Measurements from ENCODE around the gene TGIF2.
"Not testable (repeated sequence)": the region's sequence is repeated elsewhere in the genome, so short reads cannot be mapped to it uniquely, and the experiment has no call there.

TGIF2 gene

DNA sequence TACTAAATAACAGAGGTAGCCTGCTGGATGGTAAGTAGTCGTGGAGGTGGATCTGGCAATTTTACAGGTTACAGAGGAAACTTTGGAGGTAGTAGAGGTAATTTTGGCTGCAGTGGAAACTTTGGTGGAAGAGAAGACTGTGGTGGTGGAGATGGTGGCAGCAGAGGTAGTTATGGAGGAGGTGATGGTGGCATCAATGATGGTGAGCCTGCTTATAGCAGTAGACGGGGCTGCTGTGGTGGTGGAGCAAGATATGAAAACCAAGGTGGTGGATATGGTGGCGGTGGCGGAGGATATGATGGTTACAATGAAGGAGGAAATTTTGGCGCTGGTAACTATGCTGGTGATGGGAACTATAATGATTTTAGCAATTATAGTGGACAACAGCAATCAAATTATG, 47.5 kb downstream of the TGIF2 start:
- no peak for DNase-seq

GRCh38 chr20:36623444-36623843, 50.0 kb downstream of the TGIF2 start:
- DNase-seq, result no peak

DNA sequence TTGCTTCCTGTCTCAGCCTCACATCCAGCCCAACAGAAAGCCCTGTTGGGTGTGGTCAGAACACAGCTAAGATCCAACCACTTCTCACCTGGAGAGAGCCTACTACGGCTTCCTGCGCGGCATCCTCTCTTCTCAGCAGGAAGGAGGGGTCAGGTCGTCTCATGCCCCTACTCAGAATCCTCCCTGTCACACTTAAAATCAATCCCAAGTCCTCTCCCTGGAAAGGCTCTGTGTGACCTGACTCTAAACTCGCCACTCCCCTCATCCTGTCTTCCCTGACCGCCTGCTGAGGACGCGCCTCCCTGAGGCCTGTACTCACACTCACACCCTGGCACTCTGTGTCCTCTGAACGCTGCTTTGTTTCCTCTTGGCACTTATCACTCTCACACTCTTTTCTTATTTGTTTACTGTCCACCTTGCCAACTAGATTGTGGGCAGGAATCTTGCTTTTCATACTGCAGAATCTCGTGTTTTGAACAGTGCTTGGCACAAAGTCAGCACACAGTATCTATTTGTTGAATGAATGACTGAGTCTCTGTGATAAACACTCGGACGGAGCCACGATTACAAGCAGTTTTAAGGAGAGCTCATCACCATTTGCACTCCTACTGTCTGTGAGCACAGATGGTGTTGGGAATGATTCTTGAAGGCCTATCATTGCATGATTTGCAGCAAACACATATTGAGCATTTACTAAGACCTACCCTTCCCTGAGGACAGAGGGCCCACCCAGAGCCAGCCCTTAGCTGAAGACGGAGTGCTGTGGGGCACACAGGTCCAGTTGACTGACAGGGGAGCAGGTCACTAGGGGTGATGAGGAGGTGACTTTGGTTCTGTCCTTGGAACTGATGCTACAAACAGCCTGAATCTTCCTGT, 50.9 kb downstream of the TGIF2 start:
- DNase-seq, result no peak

DNA sequence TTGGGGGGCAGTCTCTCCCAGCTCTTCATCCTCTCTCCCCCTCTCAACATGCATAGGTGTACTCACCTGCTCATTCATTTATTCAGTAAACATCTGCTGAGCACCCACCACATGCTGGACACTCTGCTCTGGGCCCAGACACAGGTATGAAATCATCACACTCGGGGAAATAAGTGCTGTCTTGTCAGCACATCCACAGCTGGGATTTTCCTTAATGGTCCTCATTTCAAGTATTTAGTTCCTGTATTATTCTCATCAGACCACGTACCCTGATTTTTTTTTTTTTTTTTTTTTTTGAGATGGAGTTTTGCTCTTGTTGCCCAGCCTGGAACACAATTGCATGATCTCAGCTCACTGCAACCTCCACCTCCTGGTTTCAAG, 51.5 kb downstream of the TGIF2 start:
- DNase-seq, result no peak

- DNase-seq, result no peak
These were observed 54.7 kb downstream of the TGIF2 start for GRCh38 chr20:36628076-36628475.

DNA sequence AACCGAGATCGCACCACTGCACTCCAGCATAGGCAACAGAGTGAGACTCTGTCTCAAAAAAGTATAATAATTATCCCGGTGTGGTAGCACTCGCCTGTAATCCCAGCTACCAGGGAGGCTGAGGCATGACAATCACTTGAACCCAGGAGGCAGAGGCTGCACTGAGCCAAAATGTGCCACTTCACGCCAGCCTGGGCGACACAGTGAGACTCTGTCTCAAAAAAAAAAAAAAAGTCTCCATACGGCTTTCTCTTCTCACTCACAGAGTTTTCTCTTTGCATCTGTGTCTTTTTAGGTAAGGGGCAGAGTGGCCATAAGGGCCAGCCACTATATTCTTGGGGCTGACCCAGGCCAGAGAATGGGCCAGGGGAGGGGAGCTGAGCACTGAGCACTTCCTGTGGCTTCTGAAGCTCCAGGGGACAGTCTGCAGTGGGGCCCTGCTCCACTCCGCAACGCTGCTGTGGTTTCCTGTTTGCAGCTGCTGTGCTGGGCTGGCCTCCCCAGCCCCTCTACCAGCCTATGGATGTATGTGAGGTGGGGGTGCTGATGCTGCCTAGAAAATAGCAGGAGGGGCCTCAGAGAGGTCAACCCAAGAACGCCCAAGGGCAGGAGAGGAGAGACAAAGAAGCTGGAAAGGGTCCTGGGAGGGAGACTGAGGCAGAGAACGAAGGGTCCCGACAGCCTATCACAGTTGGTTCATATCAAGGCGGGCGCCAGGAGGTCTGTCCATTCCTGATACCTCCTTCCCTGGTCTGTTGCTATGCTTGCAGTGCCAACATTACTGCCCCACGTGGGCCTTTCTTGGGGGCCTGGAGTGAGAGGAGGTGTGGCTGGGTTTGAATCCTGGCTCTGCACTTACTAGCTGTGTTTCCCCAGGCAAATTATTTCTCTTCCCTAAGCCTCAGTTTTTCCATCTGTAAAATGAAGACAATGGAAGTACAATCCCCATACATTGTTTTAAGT, 56.6 kb downstream of the TGIF2 start:
- DNase-seq, result no peak

DNA sequence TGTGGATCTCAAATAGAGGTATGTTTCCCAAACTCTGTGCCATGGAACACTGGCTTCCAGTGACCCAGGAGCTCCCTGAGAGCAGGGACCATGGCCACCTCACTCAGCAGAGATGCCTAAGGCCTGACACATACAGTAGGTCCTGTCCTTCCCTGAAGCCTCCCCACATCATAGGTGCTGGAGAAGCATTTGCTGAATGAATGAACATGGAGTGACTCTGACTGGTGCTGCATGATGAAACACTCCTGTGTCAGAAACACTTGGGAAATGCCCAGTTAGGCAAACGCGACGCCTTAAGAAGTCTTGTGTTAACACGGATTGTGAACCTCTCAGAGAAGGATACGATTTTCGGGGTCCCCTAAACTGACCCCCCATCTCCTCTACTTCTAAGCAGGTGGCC, 58.2 kb downstream of the TGIF2 start:
- DNase-seq, result no peak

GRCh38 chr20:36632147-36632486, 58.7 kb downstream of the TGIF2 start:
- DNase-seq, result no peak

DNA sequence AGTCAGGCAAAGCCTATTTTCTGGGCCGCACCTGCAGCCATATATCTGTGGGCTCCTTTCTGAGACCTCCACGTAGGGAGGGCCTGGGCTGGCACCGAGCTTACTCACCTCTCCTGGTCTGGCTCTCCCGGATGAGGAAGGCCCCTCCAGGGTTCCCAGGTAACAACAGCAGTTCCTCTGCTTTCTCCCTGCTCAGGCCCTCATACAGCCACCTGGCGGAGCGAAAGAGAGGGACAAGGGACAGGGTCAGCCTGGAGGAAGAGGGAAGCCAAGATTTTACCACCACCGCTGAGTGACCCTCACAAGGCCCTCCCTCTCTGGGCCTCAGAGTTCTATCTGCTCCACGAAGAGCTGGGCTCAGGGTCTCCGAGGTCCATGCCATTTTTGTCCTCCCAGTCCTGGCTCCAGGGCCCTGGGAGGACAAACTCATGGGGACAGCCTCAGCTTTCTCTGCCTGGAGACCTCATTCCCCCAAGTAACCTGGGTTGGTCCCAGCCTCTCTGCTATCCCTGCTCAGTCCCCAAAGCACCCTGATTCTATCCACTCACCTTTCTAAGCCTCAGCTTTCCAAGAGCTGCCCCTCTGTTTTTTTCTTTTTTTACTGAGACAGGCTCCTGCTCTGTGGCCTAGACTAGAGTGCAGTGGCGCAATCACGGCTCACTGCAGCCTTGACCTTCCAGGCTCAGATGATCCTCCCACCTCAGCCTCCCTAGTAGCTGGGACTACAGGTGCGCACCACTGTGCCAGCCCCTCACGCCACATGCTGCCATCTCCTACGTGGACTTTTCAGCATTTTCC, 59.3 kb downstream of the TGIF2 start:
- no peak for DNase-seq

GRCh38 chr20:36633285-36633772, 59.9 kb downstream of the TGIF2 start:
- DNase-seq, result no peak

GRCh38 chr20:36634342-36634741, 60.9 kb downstream of the TGIF2 start:
- DNase-seq, result no peak

DNA sequence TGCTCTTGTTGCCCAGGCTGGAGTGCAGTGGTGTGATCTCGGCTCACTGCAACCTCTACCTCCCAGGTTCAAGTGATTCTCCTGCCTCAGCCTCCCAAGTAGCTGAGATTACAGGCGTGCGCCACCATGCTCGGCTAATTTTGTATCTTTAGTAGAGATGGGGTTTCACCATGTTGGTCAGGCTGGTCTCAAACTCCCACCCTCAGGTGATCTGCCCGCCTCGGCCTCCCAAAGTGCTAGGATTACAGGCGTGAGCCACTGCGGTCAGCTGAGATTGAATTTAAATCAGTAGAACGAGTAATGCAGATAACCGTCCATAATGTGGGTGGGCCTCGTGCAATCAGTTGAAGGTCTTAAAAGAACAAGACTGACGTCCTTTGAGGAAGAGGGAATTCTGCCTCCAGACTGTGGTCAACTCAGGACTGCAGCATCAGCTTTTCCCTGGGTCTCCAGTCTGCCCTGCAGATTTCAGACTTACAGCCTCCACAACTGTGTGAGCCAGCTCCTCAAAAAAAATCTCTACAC, 65.5 kb downstream of the TGIF2 start:
- DNase-seq, result not testable (repeated sequence)

GRCh38 chr20:36641506-36641843, 68.1 kb downstream of the TGIF2 start:
- DNase-seq, result no peak

GRCh38 chr20:36642136-36642535, 68.7 kb downstream of the TGIF2 start:
- DNase-seq, result no peak

All from C1 segment of cervical spinal cord (tissue), 14 donors.